ENCODE measurements around the gene CCDC138. TPM values are rescaled to one million over a fixed set of nuclear protein-coding genes. Genes with fewer than 3 reads are reported as not detected.
A peak's percentile ranks its signal among the peaks of the same experiment; 100 is the strongest.

Gene CCDC138
- total RNA-seq, 1 donor from 2014 or later = 1.00 TPM

DNA sequence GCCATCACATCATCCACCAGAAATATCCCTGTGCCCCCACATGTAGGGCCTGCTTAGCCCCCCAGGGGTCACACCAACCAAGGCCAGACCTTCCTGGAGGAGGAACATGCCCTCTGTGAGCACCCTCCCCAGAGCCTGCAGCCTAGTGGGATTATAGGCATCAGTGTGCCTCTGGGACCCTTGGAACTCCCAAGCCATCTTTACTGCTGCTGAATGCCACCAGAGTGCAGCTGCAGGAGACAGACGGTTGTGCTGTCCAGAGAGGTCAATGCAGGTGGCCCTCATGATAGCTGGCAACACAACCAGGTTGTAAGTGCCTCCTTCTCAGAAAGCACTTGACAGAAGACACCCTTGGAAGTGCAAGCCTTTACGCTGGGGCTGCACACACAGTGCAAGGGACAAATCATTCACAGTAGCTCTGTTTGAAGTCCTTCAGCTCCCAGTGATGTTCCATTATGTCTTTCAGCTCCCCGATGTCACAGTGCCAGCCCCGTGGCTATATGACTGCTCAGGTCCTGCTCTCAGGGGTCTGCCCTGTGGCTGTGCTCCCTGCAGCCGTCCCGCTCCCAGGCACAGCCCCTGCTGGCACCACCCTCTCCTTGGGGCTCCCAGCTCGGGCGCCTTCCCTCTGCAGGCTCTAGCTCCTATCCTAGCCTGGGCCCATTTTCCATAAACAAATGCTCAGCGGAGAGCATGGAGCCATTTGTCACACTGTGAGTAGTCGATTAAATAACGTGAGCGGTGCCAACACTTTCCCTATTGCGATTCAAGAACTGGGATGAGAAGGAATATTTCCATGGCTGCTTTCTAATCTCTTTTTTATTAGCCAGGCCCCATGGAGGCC lies 137.4 kb downstream of the CCDC138 start:
- DNase-seq (no peak), ATAC-seq (ENCODE audit: poor library complexity) (no peak)
- intact Hi-C loops (cut with DNase I) = no loop called here

GRCh38 chr2:108924580-108925251 lies 138.1 kb downstream of the CCDC138 start:
- no peak for DNase-seq
- intact Hi-C loops (cut with DNase I) = no loop called here
- ATAC-seq (ENCODE audit: poor library complexity) = no peak

GRCh38 chr2:108925286-108925685 lies 138.7 kb downstream of the CCDC138 start:
- intact Hi-C loops (cut with DNase I) = no loop called here
- no peak for DNase-seq
- no peak for ATAC-seq (ENCODE audit: poor library complexity)

DNA sequence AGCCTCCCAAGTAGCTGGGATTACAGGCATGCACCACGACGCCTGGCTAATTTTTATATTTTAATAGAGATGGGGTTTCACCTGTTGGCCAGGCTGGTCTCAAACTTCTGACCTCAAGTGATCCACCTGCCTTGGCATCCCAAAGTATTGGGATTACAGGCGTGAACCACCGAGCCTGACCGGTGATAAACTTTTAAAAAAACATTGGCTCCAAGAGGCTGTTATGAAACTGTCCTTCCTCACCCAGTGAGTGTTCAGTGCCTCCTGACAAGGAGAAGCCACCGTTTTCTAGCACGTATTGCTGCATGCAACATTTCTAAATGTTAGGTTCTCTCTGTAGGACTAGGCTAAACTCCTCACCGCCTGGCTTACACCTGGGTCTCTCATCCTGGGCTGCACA lies 139.2 kb downstream of the CCDC138 start:
- ATAC-seq (ENCODE audit: poor library complexity) (peak; percentile 63), DNase-seq (no peak)
- intact Hi-C loops (cut with DNase I) = no loop called here

Other genes with a start within 250 kb of the CCDC138 start
- 44.0 TPM for gene RANBP2, start 67.3 kb upstream of the CCDC138 start, total RNA-seq
- 0.11 TPM for gene EDAR, start 202.4 kb downstream of the CCDC138 start, total RNA-seq